ENCODE measurements around the gene VN1R2. TPM values are rescaled to one million over a fixed set of nuclear protein-coding genes. Genes with fewer than 3 reads are reported as not detected.
"Not testable (repeated sequence)": the region's sequence is repeated elsewhere in the genome, so short reads cannot be mapped to it uniquely, and the experiment has no call there.

The VN1R2 gene
- total RNA-seq, 2 donors from 2014 or later, result not detected

- H3K4me3 ChIP-seq, result no peak overlapping the region
- H3K27me3 ChIP-seq (replicated peaks; ENCODE audit: insufficient read depth), result no peaks in the 10 kb centered on the region
- TF ChIP-seq CTCF (IDR thresholded peaks at IDR 0.05), result no peak
- H3K9me3 ChIP-seq, result no peaks in the 10 kb centered on the region
- ATAC-seq (ENCODE audit: insufficient number of reproducible peaks, low FRiP score, low read depth) (no peak), DNase-seq (ENCODE audit: low spot score) (no peak)
- no peaks in the 10 kb centered on the region for H3K4me1 ChIP-seq (ENCODE audit: control insufficient read depth in 1 of 2, low read depth in 2 of 2)
- H3K27ac ChIP-seq, result no peak overlapping the region
- H3K36me3 ChIP-seq, result no peaks in the 10 kb centered on the region
Measured at GRCh38 chr19:53285087-53285486, 27.0 kb downstream of the VN1R2 start.

GRCh38 chr19:53290758-53291549 lies 32.9 kb downstream of the VN1R2 start:
- DNase-seq (ENCODE audit: low spot score), result no peak
- H3K27ac ChIP-seq, result no peak overlapping the region
- TF ChIP-seq CTCF (IDR thresholded peaks at IDR 0.05), result no peak
- H3K4me3 ChIP-seq, result no peak overlapping the region
- peaks cover 16% of the 10 kb centered on the region for H3K9me3 ChIP-seq
- no peaks in the 10 kb centered on the region for H3K36me3 ChIP-seq
- no peaks in the 10 kb centered on the region for H3K27me3 ChIP-seq (replicated peaks; ENCODE audit: insufficient read depth)
- ATAC-seq (ENCODE audit: insufficient number of reproducible peaks, low FRiP score, low read depth), result no peak
- H3K4me1 ChIP-seq (ENCODE audit: control insufficient read depth in 1 of 2, low read depth in 2 of 2), result no peaks in the 10 kb centered on the region

- TF ChIP-seq CTCF (IDR thresholded peaks at IDR 0.05), result no peak
- Histone ChIP-seq H3K4me1 (ENCODE audit: control insufficient read depth in 1 of 2, low read depth in 2 of 2) (no peaks in the 10 kb centered on the region), H3K27me3 (replicated peaks; ENCODE audit: insufficient read depth) (no peaks in the 10 kb centered on the region), H3K4me3 (no peak overlapping the region), H3K9me3 (peaks cover 19% of the 10 kb centered on the region), H3K36me3 (no peaks in the 10 kb centered on the region), H3K27ac (no peak overlapping the region)
- no peak for ATAC-seq (ENCODE audit: insufficient number of reproducible peaks, low FRiP score, low read depth)
- no peak for DNase-seq (ENCODE audit: low spot score)
Measured at GRCh38 chr19:53294786-53295441, 36.8 kb downstream of the VN1R2 start.

GRCh38 chr19:53301341-53301740 lies 43.2 kb downstream of the VN1R2 start:
- not testable (repeated sequence) for H3K9me3 ChIP-seq; H3K27me3 ChIP-seq (replicated peaks; ENCODE audit: insufficient read depth); H3K36me3 ChIP-seq; H3K4me1 ChIP-seq (ENCODE audit: control insufficient read depth in 1 of 2, low read depth in 2 of 2); DNase-seq (ENCODE audit: low spot score); H3K27ac ChIP-seq; ATAC-seq (ENCODE audit: insufficient number of reproducible peaks, low FRiP score, low read depth); H3K4me3 ChIP-seq

GRCh38 chr19:53308339-53308811 lies 50.3 kb downstream of the VN1R2 start:
- no peak for TF ChIP-seq CTCF (IDR thresholded peaks at IDR 0.05)
- no peaks in the 10 kb centered on the region for H3K9me3 ChIP-seq
- no peaks in the 10 kb centered on the region for H3K27me3 ChIP-seq (replicated peaks; ENCODE audit: insufficient read depth)
- H3K4me3 ChIP-seq, result no peak overlapping the region
- H3K36me3 ChIP-seq, result no peaks in the 10 kb centered on the region
- H3K4me1 ChIP-seq (ENCODE audit: control insufficient read depth in 1 of 2, low read depth in 2 of 2), result no peaks in the 10 kb centered on the region
- no peak overlapping the region for H3K27ac ChIP-seq
- no peak for ATAC-seq (ENCODE audit: insufficient number of reproducible peaks, low FRiP score, low read depth)
- no peak for DNase-seq (ENCODE audit: low spot score)

Other genes starting within 250 kb of the VN1R2 start
- gene ERVV-1, start 244.4 kb upstream of the VN1R2 start, total RNA-seq, result not detected
- not detected for gene ERVV-2, start 213.6 kb upstream of the VN1R2 start, total RNA-seq
- 10 to 100 TPM; 32.9 to 67.2 TPM for gene ZNF160, start 154.9 kb upstream of the VN1R2 start, total RNA-seq
- gene ZNF415, start 125.4 kb upstream of the VN1R2 start, total RNA-seq, result 1 to 10 TPM; 2.3 to 7.1 TPM
- gene ZNF347, start 99.2 kb upstream of the VN1R2 start, total RNA-seq, result 10 to 100 TPM in 1 of 2 donors, 1 to 10 TPM in 1; 8.8 to 16.6 TPM
- gene ZNF665, start 64.9 kb upstream of the VN1R2 start, total RNA-seq, result 1 to 10 TPM; 4.5 to 6.6 TPM
- gene ZNF677, start 3.4 kb upstream of the VN1R2 start, total RNA-seq, result 10 to 100 TPM; 20.6 to 21.7 TPM
- gene VN1R4, start 9.4 kb downstream of the VN1R2 start, total RNA-seq, result not detected
- 1 to 10 TPM; 4.2 to 7.4 TPM for gene ZNF845, start 75.5 kb downstream of the VN1R2 start, total RNA-seq
- gene ZNF525, start 107.4 kb downstream of the VN1R2 start, total RNA-seq, result 10 to 100 TPM in 1 of 2 donors, 1 to 10 TPM in 1; 4.9 to 11.4 TPM
- gene ZNF765, start 136.9 kb downstream of the VN1R2 start, total RNA-seq, result 10 to 100 TPM; 10.3 to 18.5 TPM
- 10 to 100 TPM; 14.0 to 16.8 TPM for gene ZNF761, start 173.7 kb downstream of the VN1R2 start, total RNA-seq
- gene ZNF813, start 209.4 kb downstream of the VN1R2 start, total RNA-seq, result 1 to 10 TPM in 1 of 2 donors, under 1 TPM in 1; 0.81 to 3.0 TPM

Data from thoracic aorta (tissue), 2 donors.